ENCODE results near the gene TDG. TPM values are rescaled to one million over a fixed set of nuclear protein-coding genes. Genes with fewer than 3 reads are reported as not detected.

The TDG gene
- total RNA-seq, 2 donors from 2014 or later: 13.2 to 17.5 TPM

GRCh38 chr12:103929046-103929783 is 36.5 kb upstream of the TDG start:
- DNase-seq (peak; percentile 58 to 92 (median 78)), ATAC-seq (peak; percentile 74)
- no peaks in the 10 kb centered on the region for H3K9me3 ChIP-seq
- intact Hi-C loops (cut with DNase I): no loop called here
- peaks cover 0 to 2% of the 10 kb centered on the region in 2 donors for H3K36me3 ChIP-seq (replicated peaks in 1 of 2; ENCODE audit: insufficient read depth in 1 of 2, low read depth in 2 of 2)
- peak in 2 of 3 donors; percentile 66 to 69 for TF ChIP-seq POLR2A (IDR thresholded peaks at IDR 0.05)
- no peak for TF ChIP-seq CTCF (IDR thresholded peaks at IDR 0.05)
- peak overlapping the region; percentile 80 to 96 (median 88) for H3K27ac ChIP-seq
- peaks cover 39% of the 10 kb centered on the region for H3K4me1 ChIP-seq
- H3K4me3 ChIP-seq: peak overlapping the region; percentile 17 to 51
- no peaks in the 10 kb centered on the region for H3K27me3 ChIP-seq
- WGBS, 2 donors: 3 to 8% methylated on average over 23 to 37 of the region's 37 CpGs

GRCh38 chr12:103929784-103930033 is 36.0 kb upstream of the TDG start:
- WGBS, 2 donors: 0% methylated on average over 5 to 18 of the region's 18 CpGs
- no peaks in the 10 kb centered on the region for H3K9me3 ChIP-seq
- H3K27me3 ChIP-seq: no peaks in the 10 kb centered on the region
- peaks cover 44% of the 10 kb centered on the region for H3K4me1 ChIP-seq
- intact Hi-C loops (cut with DNase I): no loop called here
- peaks cover 0 to 5% of the 10 kb centered on the region in 2 donors for H3K36me3 ChIP-seq (replicated peaks in 1 of 2; ENCODE audit: insufficient read depth in 1 of 2, low read depth in 2 of 2)
- TF ChIP-seq CTCF (IDR thresholded peaks at IDR 0.05) (no peak), POLR2A (IDR thresholded peaks at IDR 0.05) (no peak)
- peak overlapping the region; percentile 80 to 96 (median 88) for H3K27ac ChIP-seq
- ATAC-seq (no peak), DNase-seq (no peak)
- H3K4me3 ChIP-seq: peak overlapping the region; percentile 17 to 51

- Histone ChIP-seq H3K27ac (peak within 1 kb of the TSS; percentile 80 to 96 (median 88)), H3K27me3 (no peaks in the 10 kb centered on the region), H3K4me1 (peaks cover 49% of the 10 kb centered on the region), H3K4me3 (peak within 1 kb of the TSS; percentile 65 to 97), H3K9me3 (no peaks in the 10 kb centered on the region), H3K36me3 (replicated peaks in 1 of 2; ENCODE audit: insufficient read depth in 1 of 2, low read depth in 2 of 2) (peaks cover 0 to 5% of the 10 kb centered on the region in 2 donors)
- TF ChIP-seq POLR2A (IDR thresholded peaks at IDR 0.05) (peak; percentile 90 to 94 (median 93)), CTCF (IDR thresholded peaks at IDR 0.05) (no peak)
- DNase-seq (peak; percentile 99 to 100 (median 100)), ATAC-seq (peak; percentile 93)
- WGBS, 2 donors: 0% methylated on average over 8 to 56 of the region's 56 CpGs
- intact Hi-C loops (cut with DNase I): no loop called here
Measured at GRCh38 chr12:103930034-103930786, 35.5 kb upstream of the TDG start, which contains the start of gene HSP90B1. TSS of gene HSP90B1 (plus strand) at chr12:103930410. CDS start at chr12:103930516, 106 bp downstream.

GRCh38 chr12:103930787-103931735 is 34.6 kb upstream of the TDG start:
- intact Hi-C loops (cut with DNase I): no loop called here
- Histone ChIP-seq H3K36me3 (replicated peaks in 1 of 2; ENCODE audit: insufficient read depth in 1 of 2, low read depth in 2 of 2) (peaks cover 0 to 8% of the 10 kb centered on the region in 2 donors), H3K9me3 (no peaks in the 10 kb centered on the region), H3K4me3 (peak overlapping the region; percentile 65 to 97), H3K4me1 (peaks cover 55% of the 10 kb centered on the region), H3K27ac (peak overlapping the region; percentile 55 to 91 (median 80)), H3K27me3 (no peaks in the 10 kb centered on the region)
- WGBS, 2 donors: 1% methylated on average over 32 to 37 of the region's 37 CpGs
- no peak for ATAC-seq
- DNase-seq: peak; percentile 45 to 60 (median 54)
- no peak for TF ChIP-seq CTCF (IDR thresholded peaks at IDR 0.05)
- TF ChIP-seq POLR2A (IDR thresholded peaks at IDR 0.05): no peak
